GM12865 (cell line): ENCODE measurements around the gene SLC2A4.

ENCODE experiments used
- DNase-seq: peaks from one replicate; pipeline ENCODE4 v3.0.0; 2010; ENCODE audit warnings: low read depth
- H3K4me3 ChIP-seq: 2 replicates; pipeline ENCODE4 v1.5.1; 2011; ENCODE audit warnings: mild to moderate bottlenecking, low read depth, low read length, control low read depth
- TF ChIP-seq, protein P1 (sequence below): IDR thresholded peaks from 2 replicates; pipeline ENCODE4 v1.5.1; 2011; ENCODE audit warnings: low read length, control low read depth, low read depth, inconsistent platforms; ENCODE audit not compliant: insufficient read depth; ENCODE audit errors: missing control alignments

The SLC2A4 gene

DNA sequence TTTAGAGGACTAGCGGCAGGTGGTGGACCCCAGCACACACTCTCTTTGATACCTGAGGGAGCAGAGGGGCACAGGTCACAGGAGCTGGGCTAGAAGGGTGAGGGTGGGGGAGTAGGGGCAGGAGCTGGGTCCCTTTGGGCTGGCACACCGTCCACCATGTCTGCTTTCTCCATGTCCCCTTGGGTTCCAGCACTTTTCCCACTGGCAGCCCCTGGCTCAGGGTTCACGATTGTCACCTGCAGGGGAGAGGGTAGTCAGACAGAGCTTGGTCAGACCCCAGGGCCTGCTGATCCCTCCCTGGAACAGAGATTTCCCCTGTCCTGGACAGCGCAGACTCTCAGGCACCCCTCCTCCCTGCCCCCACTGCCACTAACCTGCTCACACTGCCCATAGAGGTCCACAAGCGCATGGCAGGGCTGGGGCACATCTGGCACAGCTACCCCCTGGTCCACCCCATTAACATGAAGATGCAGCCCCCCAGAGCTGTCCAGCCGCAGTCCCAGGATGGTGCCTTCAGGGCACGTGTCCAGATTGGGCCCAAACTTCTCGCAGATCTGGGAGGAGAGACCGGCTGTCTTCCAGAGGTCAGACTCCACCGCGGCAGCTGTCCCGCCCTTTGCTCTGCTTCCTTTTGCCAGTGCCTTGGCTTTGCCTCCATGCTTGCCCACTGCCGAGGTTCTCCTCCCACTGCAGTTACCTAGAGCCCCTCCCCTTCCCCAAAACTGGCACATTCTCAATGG lies 36.8 kb downstream of the SLC2A4 start:
- H3K4me3 ChIP-seq: no peak overlapping the region
- DNase-seq: no peak
- TF ChIP-seq, protein P1, sequence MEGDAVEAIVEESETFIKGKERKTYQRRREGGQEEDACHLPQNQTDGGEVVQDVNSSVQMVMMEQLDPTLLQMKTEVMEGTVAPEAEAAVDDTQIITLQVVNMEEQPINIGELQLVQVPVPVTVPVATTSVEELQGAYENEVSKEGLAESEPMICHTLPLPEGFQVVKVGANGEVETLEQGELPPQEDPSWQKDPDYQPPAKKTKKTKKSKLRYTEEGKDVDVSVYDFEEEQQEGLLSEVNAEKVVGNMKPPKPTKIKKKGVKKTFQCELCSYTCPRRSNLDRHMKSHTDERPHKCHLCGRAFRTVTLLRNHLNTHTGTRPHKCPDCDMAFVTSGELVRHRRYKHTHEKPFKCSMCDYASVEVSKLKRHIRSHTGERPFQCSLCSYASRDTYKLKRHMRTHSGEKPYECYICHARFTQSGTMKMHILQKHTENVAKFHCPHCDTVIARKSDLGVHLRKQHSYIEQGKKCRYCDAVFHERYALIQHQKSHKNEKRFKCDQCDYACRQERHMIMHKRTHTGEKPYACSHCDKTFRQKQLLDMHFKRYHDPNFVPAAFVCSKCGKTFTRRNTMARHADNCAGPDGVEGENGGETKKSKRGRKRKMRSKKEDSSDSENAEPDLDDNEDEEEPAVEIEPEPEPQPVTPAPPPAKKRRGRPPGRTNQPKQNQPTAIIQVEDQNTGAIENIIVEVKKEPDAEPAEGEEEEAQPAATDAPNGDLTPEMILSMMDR: no peak

GRCh38 chr17:7321466-7321865 lies 39.9 kb downstream of the SLC2A4 start:
- no peak for DNase-seq
- no peak overlapping the region for H3K4me3 ChIP-seq
- TF ChIP-seq, protein P1: no peak

DNA sequence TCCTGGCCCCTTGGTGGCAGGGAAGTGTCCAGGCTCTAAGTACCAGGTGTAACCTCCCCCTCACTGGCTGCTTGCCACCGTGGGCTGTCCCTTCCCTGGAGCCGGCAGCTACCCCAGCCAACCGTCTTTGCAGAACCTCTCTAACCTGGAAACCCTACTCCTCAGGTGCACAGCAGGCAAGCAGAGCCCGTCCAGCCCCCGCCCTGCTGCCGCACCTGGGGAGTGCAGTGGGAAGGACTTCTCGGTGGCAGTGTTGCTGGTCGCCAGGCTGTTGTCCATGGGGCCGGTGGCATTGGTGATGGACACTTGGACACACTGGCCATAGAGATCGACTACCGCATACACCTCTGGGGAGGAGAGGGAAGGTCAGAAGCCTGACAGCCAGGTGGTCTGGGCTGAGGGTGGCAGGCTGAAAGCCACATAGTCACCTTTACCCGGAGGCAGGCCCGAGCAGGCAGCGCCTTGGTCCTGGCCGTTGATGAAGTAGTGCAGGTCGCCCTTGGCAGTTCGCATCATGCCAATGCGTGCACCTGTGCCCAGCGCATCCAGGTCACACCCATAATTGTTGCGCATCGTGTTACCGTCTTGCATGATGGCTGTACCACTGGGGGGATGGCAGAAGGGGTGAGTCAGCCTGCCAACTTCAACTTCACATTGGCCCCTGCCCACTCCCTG lies 41.1 kb downstream of the SLC2A4 start:
- no peak for DNase-seq
- H3K4me3 ChIP-seq: no peak overlapping the region
- TF ChIP-seq, protein P1: no peak

DNA sequence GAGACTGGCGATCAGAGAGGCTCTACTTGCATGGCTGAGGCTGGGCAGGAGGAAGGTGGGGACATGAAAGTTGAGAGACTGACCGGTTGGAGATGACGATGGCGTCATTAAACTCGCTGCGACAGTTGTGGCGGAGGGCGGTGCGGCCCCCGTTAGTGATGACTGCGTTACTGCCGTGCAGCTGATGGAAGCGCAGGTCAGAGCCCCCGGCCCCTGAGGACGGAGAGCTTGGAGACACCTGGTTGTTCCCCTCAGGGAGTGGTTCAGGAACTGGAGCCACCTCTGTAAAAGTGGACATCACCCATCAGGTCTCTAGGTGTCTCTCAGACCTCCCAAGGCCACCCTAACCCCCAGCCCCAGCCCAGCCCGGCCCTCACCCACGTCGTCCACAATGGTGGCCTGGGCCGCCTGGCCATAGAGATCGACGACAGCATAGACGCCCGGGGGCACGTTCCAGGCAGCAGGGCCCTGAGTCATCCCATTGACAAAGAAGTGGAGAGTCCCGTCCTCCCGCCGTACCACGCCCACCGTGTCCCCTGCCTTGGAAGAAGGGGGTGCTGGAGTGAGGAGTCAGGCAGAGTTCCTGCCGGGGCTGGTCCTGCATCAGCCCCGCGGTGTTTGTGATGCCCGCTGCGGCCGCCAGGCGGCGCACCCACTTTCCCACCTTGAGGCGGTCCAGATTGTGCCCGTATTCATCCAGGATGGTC lies 42.4 kb downstream of the SLC2A4 start:
- DNase-seq: peak; percentile 57
- TF ChIP-seq, protein P1: peak; percentile 97
- no peak overlapping the region for H3K4me3 ChIP-seq

DNA sequence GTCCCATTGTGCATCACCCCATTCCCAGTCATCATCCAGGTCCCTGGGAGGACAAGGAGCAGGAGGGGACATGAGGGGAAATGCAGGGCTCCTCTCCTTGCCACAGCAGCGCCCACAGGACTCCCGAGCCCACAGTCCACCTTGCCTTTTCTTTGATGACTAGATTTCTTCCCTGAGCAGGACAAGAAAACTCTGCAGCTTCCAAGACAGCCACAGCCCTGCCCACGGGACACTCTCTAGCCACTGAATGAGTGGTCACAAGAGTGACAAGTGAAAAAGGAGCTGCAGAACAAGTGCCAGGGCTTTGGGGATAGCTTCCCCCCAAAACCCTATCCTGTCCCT lies 42.9 kb downstream of the SLC2A4 start:
- TF ChIP-seq, protein P1: no peak
- H3K4me3 ChIP-seq: no peak overlapping the region
- DNase-seq: no peak

- no peak for DNase-seq
- TF ChIP-seq, protein P1: no peak
- H3K4me3 ChIP-seq: no peak overlapping the region
Observed at GRCh38 chr17:7325031-7325528, 43.6 kb downstream of the SLC2A4 start.
